ENCODE results near the gene APC. TPM values are rescaled to one million over a fixed set of nuclear protein-coding genes. Genes with fewer than 3 reads are reported as not detected.

Gene APC
- total and polyA plus RNA-seq, 3 donors from 2014 or later = 7.1 to 58.8 (median 39.4) TPM

- H3K4me1 ChIP-seq = peaks cover 7% of the 10 kb centered on the region
- DNase-seq = no peak
- H3K9me3 ChIP-seq = no peaks in the 10 kb centered on the region
- intact Hi-C loops (cut with DNase I; ENCODE audit: low total_unique reads) = no loop called here
- WGBS, 2 donors = 90 to 92% methylated on average over 3 of the region's 3 CpGs
- H3K4me3 ChIP-seq = no peak overlapping the region
- no peaks in the 10 kb centered on the region for H3K36me3 ChIP-seq (ENCODE audit: low read depth, missing control alignments)
- no peak overlapping the region for H3K27ac ChIP-seq
- TF ChIP-seq POLR2A (IDR thresholded peaks at IDR 0.05) = no peak
- no peak for TF ChIP-seq CTCF (IDR thresholded peaks at IDR 0.05)
- no peaks in the 10 kb centered on the region for H3K27me3 ChIP-seq
Observed at GRCh38 chr5:112865128-112865527, 127.4 kb downstream of the APC start.

GRCh38 chr5:112866739-112867138 is 129.1 kb downstream of the APC start:
- H3K27ac ChIP-seq = no peak overlapping the region
- DNase-seq = no peak
- H3K9me3 ChIP-seq = no peaks in the 10 kb centered on the region
- H3K4me3 ChIP-seq = no peak overlapping the region
- intact Hi-C loops (cut with DNase I; ENCODE audit: low total_unique reads) = no loop called here
- no peaks in the 10 kb centered on the region for H3K27me3 ChIP-seq
- WGBS, 2 donors = 90 to 91% methylated on average over 2 of the region's 2 CpGs
- no peak for TF ChIP-seq POLR2A (IDR thresholded peaks at IDR 0.05)
- no peak for TF ChIP-seq CTCF (IDR thresholded peaks at IDR 0.05)
- H3K36me3 ChIP-seq (ENCODE audit: low read depth, missing control alignments) = no peaks in the 10 kb centered on the region
- H3K4me1 ChIP-seq = peaks cover 3% of the 10 kb centered on the region

- WGBS, 2 donors = 69 to 80% methylated on average over 5 of the region's 5 CpGs
- Histone ChIP-seq H3K27me3 (no peaks in the 10 kb centered on the region), H3K36me3 (ENCODE audit: low read depth, missing control alignments) (no peaks in the 10 kb centered on the region), H3K27ac (no peak overlapping the region), H3K9me3 (no peaks in the 10 kb centered on the region), H3K4me3 (no peak overlapping the region), H3K4me1 (peaks cover 3% of the 10 kb centered on the region)
- intact Hi-C loops (cut with DNase I; ENCODE audit: low total_unique reads) = no loop called here
- no peak for DNase-seq
- no peak for TF ChIP-seq CTCF (IDR thresholded peaks at IDR 0.05)
Observed at GRCh38 chr5:112867411-112867810, 129.7 kb downstream of the APC start.

GRCh38 chr5:112869948-112870347 is 132.3 kb downstream of the APC start:
- no peak overlapping the region for H3K4me3 ChIP-seq
- DNase-seq = no peak
- TF ChIP-seq CTCF (IDR thresholded peaks at IDR 0.05) (no peak), POLR2A (IDR thresholded peaks at IDR 0.05) (no peak)
- WGBS, 2 donors = 94% methylated on average over 3 of the region's 3 CpGs
- H3K36me3 ChIP-seq (ENCODE audit: low read depth, missing control alignments) = no peaks in the 10 kb centered on the region
- intact Hi-C loops (cut with DNase I; ENCODE audit: low total_unique reads) = no loop called here
- no peaks in the 10 kb centered on the region for H3K9me3 ChIP-seq
- H3K4me1 ChIP-seq = no peaks in the 10 kb centered on the region
- no peak overlapping the region for H3K27ac ChIP-seq
- H3K27me3 ChIP-seq = no peaks in the 10 kb centered on the region

- no peak for DNase-seq
- intact Hi-C loops (cut with DNase I; ENCODE audit: low total_unique reads) = no loop called here
- TF ChIP-seq CTCF (IDR thresholded peaks at IDR 0.05) = no peak
- 62 to 86% methylated on average over 3 of the region's 3 CpGs for WGBS, 2 donors
- H3K36me3 ChIP-seq (ENCODE audit: low read depth, missing control alignments) = no peaks in the 10 kb centered on the region
- H3K4me3 ChIP-seq = no peak overlapping the region
- H3K4me1 ChIP-seq = no peaks in the 10 kb centered on the region
- H3K9me3 ChIP-seq = no peaks in the 10 kb centered on the region
- H3K27ac ChIP-seq = no peak overlapping the region
- no peaks in the 10 kb centered on the region for H3K27me3 ChIP-seq
Observed at GRCh38 chr5:112870966-112871365, 133.3 kb downstream of the APC start.

Data from testis (tissue), 3 donors.